HG03432 (cell line): ENCODE results near the gene CYTIP.

Source experiments
- ATAC-seq: cut with Tn5 transposase; IDR thresholded peaks from one replicate; pipeline ENCODE4 v1.9.1; 2021; ENCODE audit warnings: mild to moderate bottlenecking, moderate library complexity; ENCODE audit not compliant: unreplicated experiment

Gene CYTIP

DNA sequence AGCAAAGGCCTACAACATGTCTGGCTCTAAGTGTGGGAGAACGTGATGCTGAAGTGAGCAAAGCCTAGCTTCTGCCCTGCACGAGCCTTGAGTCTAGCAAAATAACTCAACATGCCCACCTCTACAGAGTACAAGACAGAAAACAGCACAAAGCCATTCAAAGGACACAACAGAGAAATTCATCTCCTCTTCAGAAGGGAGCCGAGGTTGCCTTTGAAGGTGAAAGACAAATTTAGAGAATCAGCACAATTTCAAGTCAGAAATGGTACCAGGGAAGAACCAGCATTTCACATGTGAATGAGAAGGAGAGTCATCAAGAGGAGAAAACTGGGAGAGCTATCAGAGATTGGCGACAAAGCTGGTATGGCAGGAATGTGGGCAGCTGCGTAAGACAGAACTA, 21.7 kb upstream of the CYTIP start:
- no peak for ATAC-seq

DNA sequence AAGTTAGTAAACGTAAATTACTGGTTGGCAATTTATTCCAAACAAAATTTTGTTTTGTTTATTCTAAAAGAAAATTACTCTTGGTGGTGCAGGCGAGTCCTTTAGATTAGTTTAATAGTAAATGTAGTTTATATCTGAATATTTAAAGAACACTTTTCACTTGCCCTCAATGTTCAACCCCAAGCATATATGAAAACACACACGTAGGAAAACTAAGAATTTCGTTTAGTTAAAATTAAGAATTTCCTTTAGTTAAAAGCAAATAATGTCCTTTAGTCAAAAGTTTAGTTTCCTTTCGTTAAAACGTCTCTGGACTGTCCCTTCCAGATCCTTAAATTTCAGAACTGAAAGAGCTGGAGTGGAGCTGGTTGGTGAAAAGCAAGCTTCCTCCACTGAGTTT, 19.1 kb upstream of the CYTIP start:
- no peak for ATAC-seq

DNA sequence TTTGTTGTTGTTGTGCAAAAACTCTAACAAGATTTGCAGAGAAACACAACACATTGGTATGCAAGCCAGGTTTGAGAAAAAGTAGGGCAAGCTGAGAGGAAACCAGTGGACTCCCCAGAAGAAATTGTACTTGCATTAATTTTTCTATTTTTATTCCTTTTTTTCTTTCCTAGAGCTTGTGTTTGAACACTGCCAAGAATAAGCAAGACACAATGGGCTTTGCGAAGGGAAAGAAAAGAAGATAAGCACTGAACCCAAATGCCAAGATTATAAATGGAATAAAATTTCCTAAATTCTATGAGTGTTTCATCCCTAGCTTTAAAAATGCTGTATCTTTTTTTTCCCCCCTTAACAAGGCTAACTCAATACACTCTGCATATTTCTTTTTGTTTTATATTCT, 17.0 kb upstream of the CYTIP start:
- ATAC-seq: no peak

DNA sequence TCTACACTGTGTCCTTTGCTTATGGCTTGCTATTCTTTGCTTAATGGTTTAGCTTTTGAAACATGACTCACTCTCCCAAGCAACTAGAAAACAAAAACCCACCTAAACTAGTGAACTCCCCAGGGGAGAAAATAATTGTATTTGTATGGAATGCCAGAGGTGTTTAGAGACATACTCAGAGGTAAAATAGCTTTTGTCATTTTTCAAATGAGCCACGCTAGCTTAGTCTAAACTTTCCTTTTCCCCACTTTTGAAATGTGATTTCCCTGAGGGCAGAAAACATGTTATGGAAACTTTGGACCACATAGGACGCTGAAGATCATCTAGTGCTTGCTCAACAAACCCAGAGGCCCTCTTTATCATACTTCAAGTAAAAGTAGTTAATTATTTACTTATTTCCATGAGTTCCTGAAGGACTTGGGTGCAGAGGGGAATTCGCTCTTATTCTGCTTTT, 16.5 kb upstream of the CYTIP start:
- no peak for ATAC-seq

DNA sequence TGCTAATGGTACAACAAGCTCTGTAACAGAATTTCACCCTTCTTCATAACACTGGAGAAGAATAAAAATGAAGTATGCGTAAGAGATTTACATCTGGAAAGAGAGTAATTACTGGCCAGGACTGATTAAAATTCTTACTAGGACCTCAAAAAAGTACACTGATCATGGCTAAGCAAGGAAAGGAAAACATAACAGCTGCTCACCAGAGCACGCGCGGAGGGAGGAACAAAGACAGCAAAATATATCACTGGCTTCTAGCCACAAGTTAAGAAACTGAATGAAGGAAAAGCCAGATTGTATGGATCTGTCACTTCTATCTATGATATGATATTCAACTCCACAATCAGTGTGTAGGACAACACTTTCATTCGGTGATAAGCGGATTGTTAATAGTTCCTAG, 15.6 kb upstream of the CYTIP start:
- no peak for ATAC-seq

DNA sequence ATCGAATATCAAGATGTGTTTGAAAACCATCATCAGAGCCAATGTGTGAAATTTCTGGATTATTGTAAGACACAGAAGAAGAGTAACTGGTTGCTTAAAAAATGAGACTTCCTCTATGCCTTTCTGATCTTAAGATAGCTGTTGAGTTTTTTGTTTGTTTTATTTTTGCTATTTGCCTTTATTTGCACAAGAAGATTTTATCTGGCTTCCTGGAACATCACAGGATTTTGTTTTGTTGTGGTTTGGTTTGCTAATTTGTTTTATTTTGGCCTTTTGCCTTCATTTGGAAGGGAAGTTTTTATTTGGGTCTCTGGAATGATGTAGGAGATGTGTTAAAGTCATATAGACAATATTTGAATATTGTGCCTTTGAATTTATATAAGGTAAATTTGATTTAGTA, 3.9 kb upstream of the CYTIP start:
- no peak for ATAC-seq

DNA sequence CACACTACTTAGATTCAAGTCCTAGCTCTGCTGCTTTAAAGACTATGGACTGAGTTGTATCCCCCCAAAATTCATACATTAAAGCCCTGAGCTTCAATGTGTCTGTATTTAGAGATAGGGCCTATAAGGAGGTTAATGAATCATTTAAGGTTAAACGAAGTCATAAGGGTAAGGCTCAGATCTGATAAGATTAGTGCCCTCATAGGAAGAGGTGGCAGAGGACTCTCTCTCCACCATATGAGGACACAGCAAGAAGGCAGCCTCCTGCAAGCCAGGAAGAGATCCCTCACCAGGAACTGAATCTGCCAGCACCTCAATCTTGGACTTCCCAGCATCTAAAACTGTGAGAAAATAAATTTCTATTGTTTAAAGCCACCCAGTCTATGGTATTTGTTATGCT, 3.1 kb upstream of the CYTIP start:
- ATAC-seq: no peak

DNA sequence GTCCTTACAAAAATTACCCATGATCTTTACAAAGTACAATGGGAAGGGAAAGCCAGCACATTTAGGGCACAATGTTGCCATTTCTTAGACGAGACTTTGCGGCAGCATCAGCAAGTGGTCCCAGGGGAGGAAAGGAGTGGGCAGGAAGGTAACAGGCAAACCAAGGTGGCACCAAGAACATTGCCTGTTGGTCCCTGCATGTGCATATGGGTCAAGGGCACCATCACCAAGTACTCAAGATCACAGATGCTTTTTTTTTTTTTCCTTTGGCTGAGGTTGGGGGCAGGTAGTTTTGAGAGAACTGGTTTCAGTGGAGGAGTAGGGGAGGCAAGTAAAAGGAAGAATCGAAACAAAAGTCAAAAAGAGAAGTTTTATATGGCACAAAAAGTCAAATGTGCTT, 752 bp upstream of the CYTIP start:
- peak; percentile 42 for ATAC-seq

DNA sequence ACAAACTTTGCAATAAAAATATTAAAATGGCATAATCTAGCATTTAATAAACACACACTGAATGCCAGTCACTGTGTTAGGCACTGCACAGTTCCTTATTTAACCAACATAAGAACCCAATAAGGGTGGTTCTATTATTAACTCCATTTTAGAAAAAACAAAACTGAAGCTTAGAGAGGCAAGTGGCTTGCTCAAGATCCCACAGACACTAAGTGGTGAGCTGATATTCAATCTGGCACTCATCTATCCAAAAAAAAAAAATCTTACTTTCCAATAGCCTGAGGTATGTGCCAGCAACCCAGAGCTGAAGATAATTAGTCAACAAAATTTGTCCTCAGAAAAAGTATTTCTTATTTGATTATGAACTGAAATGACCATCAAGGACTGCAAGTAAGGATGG, 799 bp downstream of the CYTIP start:
- ATAC-seq: no peak

DNA sequence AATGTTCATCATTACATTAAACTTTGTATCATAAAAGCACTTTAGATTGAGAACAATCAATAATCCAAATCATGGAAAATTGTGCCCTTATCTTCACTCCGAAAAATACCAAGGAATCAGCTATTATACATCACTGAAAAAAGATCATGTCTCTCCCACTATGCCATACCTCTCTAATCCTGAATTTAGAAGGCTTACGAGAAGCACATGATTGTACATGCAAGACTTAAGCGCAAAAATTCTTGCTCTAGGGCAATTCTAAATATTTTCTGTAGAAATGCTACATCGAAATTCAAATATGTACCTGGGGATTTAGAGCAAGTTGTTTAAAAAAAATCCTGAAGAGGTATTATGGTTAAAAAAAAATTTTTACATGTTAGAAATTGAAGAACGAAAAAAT, 1.3 kb downstream of the CYTIP start:
- no peak for ATAC-seq

DNA sequence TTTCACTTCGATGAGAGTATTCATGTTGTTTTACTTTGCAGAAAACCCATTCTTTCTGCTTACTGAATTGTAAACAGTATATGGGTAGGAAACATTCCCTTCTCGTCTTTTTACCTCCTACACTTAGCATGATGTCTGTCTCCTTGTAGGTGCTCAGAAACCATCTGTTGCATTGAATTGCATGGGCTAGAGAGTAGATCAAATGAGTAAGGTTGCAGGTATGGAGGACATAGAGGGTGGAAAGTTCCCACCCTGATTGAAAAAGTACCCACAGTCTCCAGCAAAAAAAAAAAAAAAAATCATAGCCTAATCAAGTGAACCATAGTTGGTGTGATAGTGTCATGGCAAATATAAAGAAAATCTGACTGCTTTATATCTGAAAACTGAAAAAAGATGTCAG, 1.7 kb downstream of the CYTIP start:
- ATAC-seq: no peak

DNA sequence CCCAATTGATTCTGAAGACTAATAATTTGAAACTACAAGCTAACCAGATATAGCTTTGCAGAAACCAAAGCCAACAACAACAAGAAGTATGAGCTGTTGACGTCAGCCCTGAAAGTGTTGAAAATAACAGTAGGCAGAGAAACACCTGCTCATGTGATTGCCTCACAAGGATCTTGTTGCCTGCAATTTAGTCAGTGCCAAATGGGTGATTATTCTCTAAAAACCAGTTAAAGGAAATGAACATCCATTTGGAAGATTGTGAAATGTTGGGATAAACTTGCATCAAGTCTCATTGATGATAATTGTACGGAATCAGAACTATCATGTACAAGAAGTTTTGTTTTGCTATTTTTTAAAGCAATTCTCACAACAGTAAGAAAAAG, 2.8 kb downstream of the CYTIP start:
- peak; percentile 41 for ATAC-seq

DNA sequence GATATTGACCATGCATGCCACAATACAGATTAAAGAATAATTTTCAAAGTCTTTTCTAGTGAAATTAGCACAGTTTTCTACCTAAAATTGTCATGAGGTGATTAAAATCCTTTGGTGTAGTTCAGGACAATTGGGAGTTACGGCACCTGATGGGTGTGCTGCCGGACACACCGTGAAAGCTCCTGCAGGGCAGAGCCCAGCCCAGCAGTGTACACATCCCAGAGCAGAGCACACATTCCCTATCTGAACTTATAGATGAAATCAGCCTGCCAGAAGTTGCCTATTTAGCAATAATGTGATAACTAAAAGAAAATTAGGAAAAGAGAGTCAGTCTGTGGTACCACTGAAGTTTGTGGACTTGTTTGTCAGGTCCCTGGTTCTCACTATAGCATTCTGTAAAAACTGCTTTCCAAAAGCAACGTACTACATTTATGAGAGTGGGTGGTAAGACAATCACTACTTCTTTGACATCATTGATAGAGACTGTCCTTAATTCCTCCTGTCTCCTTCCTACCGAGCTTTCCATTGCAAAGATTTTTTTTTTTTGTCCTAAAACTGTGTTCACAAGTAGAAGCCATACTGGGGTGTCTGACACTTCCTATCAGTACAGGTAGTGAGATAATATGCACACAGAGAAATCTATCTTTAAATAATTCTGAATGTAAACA, 3.4 kb downstream of the CYTIP start:
- no peak for ATAC-seq

DNA sequence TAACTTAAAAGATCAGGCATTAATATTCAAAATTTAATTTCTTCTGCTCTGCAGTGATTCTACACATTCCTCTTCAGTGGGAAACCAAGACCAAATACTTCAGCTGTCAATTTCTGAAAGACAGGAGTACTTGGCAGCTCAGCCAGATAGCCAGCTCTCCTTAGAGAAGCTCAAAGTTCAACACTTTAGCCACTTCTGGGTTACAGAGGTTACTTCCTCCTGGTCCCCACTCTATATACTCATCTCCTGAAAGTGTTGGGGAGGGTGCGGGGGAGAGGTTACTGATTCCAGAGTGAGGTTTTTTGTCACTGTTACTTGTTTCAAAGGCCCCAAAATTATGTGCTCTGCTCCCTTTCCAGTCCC, 4.1 kb downstream of the CYTIP start:
- peak; percentile 44 for ATAC-seq

DNA sequence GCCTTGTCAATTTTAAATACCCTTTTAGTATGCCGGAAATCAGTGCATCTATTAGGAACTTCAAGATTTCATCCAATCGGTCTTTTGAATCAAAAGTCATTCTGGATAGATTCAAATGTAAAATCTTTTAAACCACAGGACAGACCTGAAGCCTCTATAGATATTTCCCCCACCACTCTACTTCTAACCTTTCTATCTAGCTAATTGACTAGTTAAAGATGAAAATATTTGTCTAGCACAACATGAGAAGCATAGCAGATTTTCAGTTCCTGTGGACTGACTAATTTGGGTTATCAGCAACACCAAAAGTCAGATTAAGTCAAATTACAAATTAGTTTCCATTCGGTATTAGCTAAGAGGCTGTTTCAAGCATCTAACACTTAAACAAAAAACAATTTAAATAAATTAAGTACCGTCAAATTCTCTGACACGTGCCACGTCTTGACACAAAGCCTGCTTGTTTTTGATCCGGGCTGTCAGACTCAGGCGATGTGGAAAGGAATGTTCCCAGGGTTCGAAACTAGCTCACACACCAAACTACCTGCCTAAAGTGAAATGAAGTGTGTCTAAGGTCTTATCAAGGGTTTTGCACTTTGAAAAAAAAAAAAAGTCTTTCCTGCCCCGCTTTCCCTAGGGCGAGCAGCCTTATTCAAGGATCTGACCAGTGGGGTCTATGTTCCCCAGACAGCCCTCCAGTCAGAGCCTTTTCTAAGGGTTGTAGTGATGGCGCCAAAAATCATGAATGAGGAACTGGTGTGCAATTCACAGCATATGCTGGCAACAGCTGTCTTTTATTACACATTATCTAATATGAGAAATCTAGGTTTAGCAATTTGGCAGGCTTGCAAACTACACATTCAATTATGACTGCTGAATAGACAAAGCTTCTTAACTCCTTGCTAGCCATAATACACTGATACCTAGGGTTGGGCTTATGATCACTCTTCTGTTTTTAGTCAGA, 4.7 kb downstream of the CYTIP start:
- peak; percentile 9 for ATAC-seq

DNA sequence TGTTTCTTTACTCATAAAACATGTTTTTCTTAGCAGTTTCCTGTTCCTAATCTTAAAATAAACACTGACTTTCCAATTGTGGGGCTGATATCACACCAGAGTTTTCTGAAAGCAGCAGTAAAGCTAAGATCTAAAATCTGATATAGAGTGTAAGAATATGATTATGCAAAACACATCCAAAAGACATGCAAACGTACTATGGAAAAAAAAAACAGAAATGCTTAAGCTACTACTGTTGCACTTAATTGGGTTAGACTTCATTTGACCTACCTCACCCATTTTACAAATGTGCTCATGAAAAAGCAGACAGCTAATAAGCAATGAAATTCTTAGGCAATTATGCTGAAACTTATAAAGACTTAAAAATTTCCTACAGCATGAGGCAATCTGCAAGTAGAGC, 10.5 kb downstream of the CYTIP start:
- ATAC-seq: no peak

DNA sequence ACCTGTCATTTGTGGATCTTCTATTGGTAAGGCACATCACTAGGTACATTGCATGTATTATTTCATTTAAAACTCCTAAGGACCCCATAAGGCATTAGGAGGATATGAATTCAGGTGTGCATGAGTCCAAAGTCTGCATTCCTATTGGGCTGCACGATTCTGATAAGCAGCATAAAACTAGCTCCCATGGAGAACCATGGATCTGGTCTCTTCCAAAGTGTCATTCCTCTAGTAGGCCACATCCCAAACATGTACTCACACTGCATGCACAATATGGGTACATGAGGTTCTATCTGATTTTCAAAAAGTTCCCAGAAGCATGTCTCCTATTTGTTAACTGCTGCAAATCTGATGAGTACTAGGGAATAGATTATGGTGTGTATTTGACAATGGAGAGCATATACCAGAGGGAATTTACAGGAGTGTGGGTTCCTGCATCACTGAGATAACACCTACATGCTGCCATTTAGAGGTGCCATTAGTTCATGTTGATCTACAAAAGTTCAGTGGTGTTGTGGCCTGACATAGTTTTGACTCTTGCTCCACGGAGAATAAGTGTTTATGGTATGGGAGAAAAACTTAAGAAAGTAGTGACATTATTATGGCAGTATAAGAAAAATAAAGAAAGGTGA, 11.3 kb downstream of the CYTIP start:
- ATAC-seq: no peak

DNA sequence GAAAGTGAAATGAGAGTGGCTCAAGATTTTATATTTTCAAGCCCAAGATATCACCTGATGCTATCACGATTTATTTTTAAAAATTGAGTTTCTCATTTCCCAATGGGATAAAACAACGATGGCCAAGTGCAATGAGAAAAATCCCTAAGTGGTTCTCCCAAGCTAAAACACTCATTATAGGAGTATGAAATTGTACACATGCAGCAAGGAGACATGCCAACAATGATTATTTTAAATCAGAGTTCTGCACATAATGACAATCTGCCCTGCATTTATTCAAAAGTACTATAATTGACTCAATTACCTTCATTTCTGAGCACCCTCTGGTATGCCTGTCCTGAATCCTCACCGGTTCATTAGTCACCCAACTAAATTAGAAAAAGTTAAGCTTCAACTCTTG, 12.7 kb downstream of the CYTIP start:
- no peak for ATAC-seq

DNA sequence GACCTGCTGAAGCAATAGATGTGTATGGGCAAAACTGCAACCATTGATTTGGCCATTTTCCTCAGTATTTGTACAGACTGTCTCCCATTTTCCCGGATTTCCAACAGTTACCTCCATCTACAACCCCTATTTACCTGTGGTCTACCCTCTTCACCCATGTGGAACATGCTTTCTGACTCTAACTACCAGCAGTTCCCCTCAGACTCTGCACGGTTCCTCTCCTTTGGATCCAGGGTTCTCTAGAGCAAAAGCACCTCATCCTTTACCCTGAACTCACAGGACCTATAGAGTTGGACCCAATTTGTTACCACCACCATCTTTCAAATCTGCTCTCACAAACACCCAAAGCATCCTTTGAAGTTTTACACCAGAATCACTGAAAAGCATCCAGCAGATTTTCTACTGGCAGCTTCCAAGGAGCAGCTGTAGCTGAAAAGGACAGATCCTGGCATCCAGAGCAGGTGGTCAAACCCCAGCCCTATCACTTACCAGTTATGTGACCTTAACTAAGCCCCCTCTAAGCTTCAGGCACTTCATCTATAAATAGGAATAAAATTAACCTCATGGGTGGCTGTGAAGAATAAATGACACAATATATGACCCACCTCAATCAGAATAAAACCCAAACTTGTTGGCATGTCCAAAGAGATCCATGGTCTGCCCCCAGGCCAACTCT, 15.3 kb downstream of the CYTIP start:
- ATAC-seq: no peak

DNA sequence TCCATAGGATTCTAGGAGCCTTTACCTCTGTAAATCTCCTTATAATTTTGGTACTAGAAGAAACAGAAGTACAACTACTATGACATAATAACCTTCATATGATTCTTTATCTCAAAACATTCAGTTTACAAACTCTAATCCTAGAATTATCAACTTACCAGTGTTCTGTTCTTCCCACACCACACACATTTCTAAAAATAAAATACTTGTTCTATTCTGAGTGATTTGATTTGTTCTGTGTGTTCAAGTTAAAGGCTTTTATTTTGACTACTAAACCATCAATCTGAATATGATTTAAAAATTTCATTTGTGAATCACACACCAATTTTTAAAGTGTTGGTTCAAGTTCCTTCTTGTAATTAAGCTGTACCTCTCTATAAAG, 16.0 kb downstream of the CYTIP start:
- ATAC-seq: no peak
